Epithelial cell of esophagus (primary cell): Measurements from ENCODE around the gene TMEM272.

Experiments
- DNase-seq: peaks from one replicate; pipeline ENCODE4 v3.0.0; 2010; ENCODE audit warnings: low read depth
- H3K4me3 ChIP-seq: 2 replicates; pipeline ENCODE4 v1.5.1; 2011; ENCODE audit warnings: mild to moderate bottlenecking, low read length, control low read depth
- CTCF ChIP-seq: IDR thresholded peaks from 2 replicates; pipeline ENCODE4 v1.5.1; 2011; ENCODE audit warnings: low read depth, mild to moderate bottlenecking, low read length, control low read depth, inconsistent platforms; ENCODE audit not compliant: insufficient read depth; ENCODE audit errors: missing control alignments

The TMEM272 gene

DNA sequence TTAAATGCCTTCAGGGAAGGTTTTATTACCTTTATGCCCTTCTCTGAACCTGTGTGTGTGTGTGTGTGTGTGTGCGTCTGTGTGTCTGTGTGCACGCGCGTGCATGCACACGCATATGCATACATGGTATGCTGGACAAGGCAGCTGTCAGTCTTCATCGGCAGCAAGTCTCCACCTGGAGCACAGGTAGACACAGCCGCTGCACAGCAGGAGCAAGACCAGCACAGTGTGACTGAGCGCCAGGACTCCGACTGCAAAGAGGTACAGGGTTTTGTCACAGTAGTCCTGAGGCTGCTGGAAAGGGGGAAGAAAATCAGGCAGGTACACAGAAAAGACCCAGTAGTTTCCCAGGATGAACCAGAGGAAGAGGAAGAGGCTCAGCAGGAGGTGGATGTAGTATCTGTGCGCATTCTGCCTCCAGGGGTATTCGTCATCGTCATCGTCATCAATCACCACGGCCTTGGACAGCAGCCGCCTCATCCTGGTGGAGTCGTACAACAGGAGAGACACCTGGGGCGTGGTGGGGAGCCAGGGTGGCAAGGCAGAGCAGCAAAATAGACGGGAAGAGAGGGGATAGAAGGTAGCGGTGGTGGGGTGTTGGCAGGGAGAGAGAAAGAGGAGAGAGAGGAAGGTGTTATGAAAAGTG is 28.2 kb downstream of the TMEM272 start:
- no peak for TF ChIP-seq CTCF
- no peak overlapping the region for H3K4me3 ChIP-seq
- DNase-seq: peak; percentile 79

GRCh38 chr13:51815848-51816247 is 29.1 kb downstream of the TMEM272 start:
- H3K4me3 ChIP-seq: no peak overlapping the region
- DNase-seq: peak; percentile 51
- TF ChIP-seq CTCF: peak; percentile 3

- TF ChIP-seq CTCF: peak; percentile 93
- peak; percentile 66 for DNase-seq
- no peak overlapping the region for H3K4me3 ChIP-seq
Measured at GRCh38 chr13:51814825-51815650, 29.9 kb downstream of the TMEM272 start.

- TF ChIP-seq CTCF: no peak
- no peak overlapping the region for H3K4me3 ChIP-seq
- no peak for DNase-seq
Measured at GRCh38 chr13:51814071-51814470, 30.9 kb downstream of the TMEM272 start.

DNA sequence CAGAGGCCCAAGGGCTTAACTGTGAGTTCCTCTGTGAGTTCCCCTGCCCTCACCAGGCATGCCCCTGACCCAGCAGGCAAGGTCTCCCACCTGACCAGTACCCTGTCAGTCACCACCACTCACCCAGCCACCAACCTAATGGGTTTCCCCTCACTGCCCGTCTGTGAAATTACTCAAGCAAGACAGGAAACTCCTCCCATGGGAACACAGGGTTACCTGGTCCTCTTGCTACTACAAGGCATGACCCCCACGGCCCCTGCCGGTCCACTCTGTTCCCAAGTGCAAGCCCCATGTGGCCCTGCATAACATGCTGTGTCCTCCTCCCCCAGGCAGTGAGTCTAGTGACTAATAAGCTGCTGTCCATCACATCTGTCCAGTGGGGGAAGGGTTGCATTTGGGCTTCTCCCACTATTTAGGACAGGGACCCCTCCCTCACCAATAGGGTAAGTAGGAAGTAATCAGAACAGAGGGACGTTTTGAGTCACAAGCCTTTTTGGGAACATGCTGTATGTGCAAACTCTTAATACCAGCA is 33.0 kb downstream of the TMEM272 start:
- no peak overlapping the region for H3K4me3 ChIP-seq
- peak; percentile 26 for DNase-seq
- no peak for TF ChIP-seq CTCF

DNA sequence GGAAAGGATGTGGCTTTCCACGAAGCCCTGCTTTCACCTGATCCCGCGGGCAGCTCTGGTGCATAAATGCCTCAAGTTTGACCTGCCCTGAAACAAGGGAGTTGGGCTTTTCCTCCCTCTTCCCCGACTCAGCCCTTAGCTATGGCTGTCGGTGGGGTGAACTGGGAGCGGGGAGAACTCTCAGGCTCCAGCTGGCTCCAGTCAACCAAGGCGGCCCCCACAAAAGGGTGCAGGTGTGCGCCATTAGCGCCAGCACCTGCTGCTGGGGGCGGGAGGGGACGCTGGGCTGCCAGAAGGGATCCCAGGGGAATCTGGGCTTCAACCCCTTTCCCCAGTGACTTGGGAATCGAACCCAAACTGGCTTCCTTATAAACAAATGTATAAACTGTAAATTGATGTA is 33.9 kb downstream of the TMEM272 start:
- no peak for TF ChIP-seq CTCF
- DNase-seq: no peak

More for the DNA sequence above, 33.9 kb downstream of the TMEM272 start:
- H3K4me3 ChIP-seq: no peak overlapping the region
